HCEC 1CT (cell line): Measurements from ENCODE around the gene ZDHHC14.
"Not testable (repeated sequence)": the region's sequence is repeated elsewhere in the genome, so short reads cannot be mapped to it uniquely, and the experiment has no call there.

Experiments used
- DNase-seq: peaks from one replicate; pipeline ENCODE4 v3.0.0-alpha.2; 2017

ZDHHC14 gene

GRCh38 chr6:157584036-157584435 is 203.0 kb downstream of the ZDHHC14 start:
- DNase-seq, result no peak

GRCh38 chr6:157585274-157586087 is 204.5 kb downstream of the ZDHHC14 start:
- DNase-seq, result no peak

GRCh38 chr6:157586088-157586414 is 205.1 kb downstream of the ZDHHC14 start:
- no peak for DNase-seq

- DNase-seq, result no peak
Measured at GRCh38 chr6:157586476-157587126, 205.6 kb downstream of the ZDHHC14 start.

GRCh38 chr6:157587127-157587926 is 206.3 kb downstream of the ZDHHC14 start:
- no peak for DNase-seq

- DNase-seq, result not testable (repeated sequence)
Measured at GRCh38 chr6:157590654-157591053, 209.7 kb downstream of the ZDHHC14 start.

GRCh38 chr6:157592541-157592940 is 211.6 kb downstream of the ZDHHC14 start:
- no peak for DNase-seq

GRCh38 chr6:157592980-157593379 is 212.0 kb downstream of the ZDHHC14 start:
- DNase-seq, result no peak

GRCh38 chr6:157593596-157593995 is 212.6 kb downstream of the ZDHHC14 start:
- DNase-seq, result no peak

GRCh38 chr6:157594292-157594691 is 213.3 kb downstream of the ZDHHC14 start:
- DNase-seq, result no peak

GRCh38 chr6:157595768-157596167 is 214.8 kb downstream of the ZDHHC14 start:
- DNase-seq, result no peak

GRCh38 chr6:157596461-157596860 is 215.5 kb downstream of the ZDHHC14 start:
- no peak for DNase-seq

GRCh38 chr6:157596886-157597285 is 215.9 kb downstream of the ZDHHC14 start:
- DNase-seq, result peak; percentile 58

GRCh38 chr6:157597461-157598312 is 216.7 kb downstream of the ZDHHC14 start:
- peak; percentile 52 for DNase-seq

- no peak for DNase-seq
Measured at GRCh38 chr6:157599191-157599590, 218.2 kb downstream of the ZDHHC14 start.

- DNase-seq, result no peak
Measured at GRCh38 chr6:157600807-157601206, 219.8 kb downstream of the ZDHHC14 start.

- DNase-seq, result no peak
Measured at GRCh38 chr6:157602521-157603295, 221.7 kb downstream of the ZDHHC14 start.

- DNase-seq, result no peak
Measured at GRCh38 chr6:157603314-157603940, 222.4 kb downstream of the ZDHHC14 start.

- no peak for DNase-seq
Measured at GRCh38 chr6:157603971-157604370, 223.0 kb downstream of the ZDHHC14 start.

- no peak for DNase-seq
Measured at GRCh38 chr6:157604816-157605215, 223.8 kb downstream of the ZDHHC14 start.

- DNase-seq, result no peak
Measured at GRCh38 chr6:157605484-157605883, 224.5 kb downstream of the ZDHHC14 start.
